ENCODE data around the gene FBXO28.

- no peak for TF ChIP-seq POLR2A (IDR thresholded peaks at IDR 0.05)
- no peak for TF ChIP-seq CTCF (IDR thresholded peaks at IDR 0.05)
- TF ChIP-seq EP300 (IDR thresholded peaks at IDR 0.05) = no peak
- TF ChIP-seq POLR2AphosphoS5 (IDR thresholded peaks at IDR 0.05) = no peak
Observed at GRCh38 chr1:224114787-224115175, 870 bp downstream of the FBXO28 start.

All from sigmoid colon (tissue), 4 donors.